NCI-H1048 (cell line): ENCODE data around the gene CDH4.

Experiments used
- DNase-seq: peaks from one replicate; lab custom pipeline; 2025; lab: John Stamatoyannopoulos, UW

Gene CDH4

GRCh38 chr20:61655591-61655990, 403.5 kb downstream of the CDH4 start:
- DNase-seq = no peak

GRCh38 chr20:61656198-61656597, 404.1 kb downstream of the CDH4 start:
- DNase-seq = no peak

DNA sequence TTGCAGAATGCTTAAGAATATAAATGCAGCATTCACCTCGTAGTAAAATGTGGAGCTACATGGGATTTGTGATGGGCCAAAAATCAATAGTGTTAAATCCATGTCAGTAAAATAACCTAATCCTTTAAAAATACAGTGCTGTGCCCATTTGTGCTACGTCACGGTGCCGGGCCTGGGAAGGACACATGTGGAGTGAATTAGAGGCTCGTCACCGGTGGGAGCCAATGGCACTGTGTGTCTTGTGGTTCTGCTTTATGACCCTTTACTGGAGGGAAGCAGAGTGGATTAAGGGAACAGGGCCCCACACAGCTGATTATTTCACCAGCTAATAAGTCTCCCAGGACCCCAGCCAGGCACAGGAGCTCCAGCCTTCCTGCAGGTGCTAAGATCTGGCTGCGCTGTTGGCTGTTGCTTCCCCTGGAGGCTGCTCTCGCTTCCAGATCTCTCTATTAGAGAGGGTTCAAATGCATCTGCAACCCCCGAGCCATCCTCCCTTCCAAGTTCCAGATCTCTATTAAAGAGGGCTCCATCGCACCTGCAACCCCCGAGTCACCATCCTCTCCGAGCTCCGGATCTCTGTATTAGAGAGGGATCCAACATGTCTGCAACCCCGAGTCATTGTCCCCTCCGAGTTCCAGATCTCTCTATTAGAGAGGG, 405.8 kb downstream of the CDH4 start:
- no peak for DNase-seq

GRCh38 chr20:61658563-61658962, 406.5 kb downstream of the CDH4 start:
- DNase-seq = no peak

DNA sequence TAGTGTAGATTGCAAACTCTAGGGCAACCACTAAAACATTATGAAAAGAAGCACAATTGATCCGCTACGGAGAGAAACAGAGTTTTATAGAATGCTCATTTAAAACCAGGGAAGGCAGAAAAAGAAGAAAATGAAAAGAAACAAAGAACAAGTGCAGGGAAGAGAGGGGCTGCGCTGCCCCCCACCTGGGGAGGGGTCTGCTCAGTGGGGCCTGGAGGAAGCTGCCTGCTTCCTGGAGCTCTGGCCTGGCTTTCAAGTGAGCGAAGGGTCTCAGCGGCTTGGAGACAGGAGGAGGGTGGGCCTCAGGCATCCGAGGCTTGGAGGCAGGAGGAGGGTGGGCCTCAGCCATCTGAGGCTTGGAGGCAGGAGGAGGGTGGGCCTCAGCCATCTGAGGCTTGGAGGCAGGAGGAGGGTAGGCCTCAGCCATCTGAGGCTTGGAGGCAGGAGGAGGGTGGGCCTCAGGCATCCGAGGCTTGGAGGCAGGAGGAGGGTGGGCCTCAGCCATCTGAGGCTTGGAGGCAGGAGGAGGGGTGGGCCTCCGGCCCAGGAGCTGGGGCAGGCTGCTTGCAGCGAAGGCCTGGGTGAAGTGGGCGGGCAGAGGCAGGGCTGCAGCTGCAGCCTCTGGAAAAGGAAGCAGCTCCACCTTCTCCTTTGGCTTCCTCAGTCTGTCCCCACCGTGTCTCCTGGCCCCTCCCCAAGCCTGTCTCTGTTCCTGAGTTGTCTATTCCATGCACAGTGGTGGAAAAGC, 407.4 kb downstream of the CDH4 start:
- DNase-seq = no peak

DNA sequence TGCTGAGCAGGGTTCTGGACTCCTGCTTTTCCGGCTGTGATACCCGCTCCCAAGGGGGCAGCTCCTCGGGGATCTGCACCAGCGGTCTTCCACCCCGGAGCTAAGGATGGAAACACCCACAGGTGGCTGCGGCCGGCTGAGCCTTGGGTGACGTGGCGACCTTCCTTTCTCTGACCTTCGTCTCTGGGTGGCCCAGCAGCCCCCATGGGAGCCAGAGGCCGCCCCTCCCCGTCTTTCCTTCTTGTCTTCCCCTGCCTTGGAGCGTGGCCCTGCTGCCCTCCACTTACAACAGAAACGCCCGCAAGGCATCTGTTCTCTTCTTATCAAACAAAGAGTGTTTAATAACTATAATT, 407.9 kb downstream of the CDH4 start:
- no peak for DNase-seq

- no peak for DNase-seq
Measured at GRCh38 chr20:61660559-61660958, 408.5 kb downstream of the CDH4 start.

DNA sequence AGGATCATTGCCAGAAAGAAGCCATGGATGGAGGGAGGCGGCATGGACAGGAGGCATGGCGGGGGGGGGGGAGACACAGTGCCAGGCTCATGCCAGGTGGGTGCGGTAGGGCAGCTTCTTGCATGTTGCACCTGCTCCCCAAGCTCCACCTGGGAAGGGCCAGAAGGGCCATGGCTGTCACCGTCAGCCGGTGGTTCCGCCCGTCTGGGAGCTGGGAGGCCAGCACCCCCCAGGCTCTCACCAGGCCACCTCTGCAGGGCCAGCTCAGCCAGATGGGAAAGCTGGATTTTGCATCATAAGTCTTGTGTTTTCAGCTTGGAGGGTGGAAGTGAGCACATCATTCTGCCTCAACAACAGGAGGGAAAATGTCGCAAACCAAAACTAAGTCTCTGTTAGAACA, 409.0 kb downstream of the CDH4 start:
- DNase-seq = no peak

DNA sequence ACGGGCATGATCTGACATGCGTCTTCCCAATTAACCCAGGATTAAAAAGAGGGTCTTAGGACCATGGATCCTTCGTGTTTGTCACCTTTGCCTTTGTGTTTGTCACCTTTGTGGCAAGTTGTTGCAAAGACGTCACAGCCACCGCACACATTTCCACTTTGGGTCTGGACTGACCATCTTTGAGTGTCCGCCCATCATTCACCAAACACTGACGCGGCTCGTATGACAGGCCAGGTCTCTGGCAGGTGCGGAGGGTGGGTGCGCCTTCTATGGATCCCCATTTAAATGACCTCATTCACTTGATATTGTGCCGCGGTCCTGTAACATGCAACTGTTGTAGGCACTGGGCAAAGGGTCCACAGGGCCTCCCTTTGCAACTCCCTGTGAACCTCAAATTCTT, 409.5 kb downstream of the CDH4 start:
- DNase-seq = no peak

GRCh38 chr20:61662226-61662967, 410.3 kb downstream of the CDH4 start:
- DNase-seq = no peak

- DNase-seq = no peak
Measured at GRCh38 chr20:61662968-61663331, 410.9 kb downstream of the CDH4 start.

DNA sequence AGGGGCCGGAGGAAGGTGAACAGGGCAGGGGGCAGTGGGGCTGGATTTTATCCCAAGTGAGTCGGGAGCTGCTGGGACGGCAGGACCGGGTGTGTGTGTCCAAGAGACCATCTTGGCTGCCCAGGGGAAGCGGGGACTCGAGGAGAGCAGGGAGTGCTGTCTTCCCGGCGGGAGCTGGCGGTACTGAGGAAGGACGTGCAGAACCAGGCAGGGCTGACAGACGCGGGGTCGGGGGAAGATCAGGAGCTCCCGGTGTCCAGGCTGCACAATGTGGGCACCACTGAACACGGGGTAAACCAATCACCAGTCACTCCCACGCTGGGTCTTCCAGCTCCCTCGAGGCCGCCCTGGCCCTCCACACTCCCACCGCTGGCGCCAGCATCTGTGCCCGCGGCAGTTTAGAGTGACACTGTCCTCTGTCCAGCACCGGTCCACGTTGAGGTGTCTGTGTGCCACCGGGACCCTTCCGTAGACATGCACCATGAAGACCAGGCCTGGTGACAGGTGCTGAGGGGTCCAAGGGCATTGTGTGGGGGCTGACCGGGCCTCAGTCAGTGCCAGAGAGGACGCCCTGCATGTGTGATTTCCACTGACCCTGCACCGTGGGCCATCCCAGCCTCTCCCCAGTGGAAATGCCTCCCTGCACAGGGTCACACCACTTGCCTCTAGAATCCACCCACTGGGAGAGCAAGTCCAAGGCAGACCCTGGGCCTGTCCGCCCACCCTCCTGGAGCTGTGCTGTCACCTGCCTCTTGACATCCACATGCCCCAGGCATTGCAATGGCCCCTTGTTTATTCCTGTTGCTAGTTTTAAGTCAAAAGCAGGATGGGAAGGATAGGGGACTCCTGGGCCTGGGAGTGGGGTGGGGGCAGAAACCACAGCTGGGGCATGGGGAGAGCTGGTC, 411.7 kb downstream of the CDH4 start:
- DNase-seq = no peak

- DNase-seq = no peak
Measured at GRCh38 chr20:61664556-61665320, 412.7 kb downstream of the CDH4 start.

DNA sequence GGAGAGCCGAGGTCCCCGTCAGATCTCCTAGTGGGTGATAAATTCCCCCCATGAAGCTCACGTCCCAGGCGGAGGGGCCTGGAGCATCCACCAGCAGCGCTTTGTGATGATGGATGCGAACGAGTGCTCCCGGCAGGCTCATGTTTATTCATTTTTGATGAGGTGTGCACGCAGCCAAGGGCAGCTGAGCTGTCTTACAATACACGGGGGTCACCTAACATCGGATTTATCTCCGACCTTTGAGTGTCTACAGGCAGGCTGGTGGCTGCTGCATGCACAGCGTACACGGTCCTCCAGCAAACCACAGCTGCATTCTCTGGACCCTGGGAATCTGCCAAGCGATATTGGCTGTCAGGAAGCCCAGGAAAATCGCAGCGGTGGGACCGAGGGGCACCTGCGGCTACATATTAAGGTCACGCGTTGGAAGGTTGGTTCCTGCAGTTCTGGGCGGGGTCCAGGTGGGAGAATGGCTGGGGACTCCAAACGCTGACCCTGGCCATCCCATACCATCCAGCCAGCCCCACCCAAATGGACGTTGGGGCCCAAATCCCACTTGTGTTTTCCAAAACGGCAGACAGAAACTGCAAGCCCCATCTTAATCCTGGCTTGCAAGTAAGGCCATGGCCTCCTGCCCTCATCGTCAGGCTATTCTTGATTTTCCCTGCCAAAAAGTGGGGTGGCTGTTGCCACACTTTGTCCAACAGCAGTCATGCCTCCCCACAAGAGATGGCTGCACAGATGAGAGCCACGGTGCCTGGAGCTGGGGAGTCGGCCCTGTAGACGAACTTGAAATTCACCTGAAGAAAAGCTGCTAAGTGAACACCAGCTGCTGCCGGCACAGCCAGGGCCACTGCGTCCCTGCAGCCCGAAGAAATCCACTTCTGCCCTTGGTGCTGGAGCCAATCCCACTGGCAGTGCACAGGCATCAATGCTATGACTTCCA, 413.7 kb downstream of the CDH4 start:
- no peak for DNase-seq

GRCh38 chr20:61666471-61666832, 414.4 kb downstream of the CDH4 start:
- no peak for DNase-seq

DNA sequence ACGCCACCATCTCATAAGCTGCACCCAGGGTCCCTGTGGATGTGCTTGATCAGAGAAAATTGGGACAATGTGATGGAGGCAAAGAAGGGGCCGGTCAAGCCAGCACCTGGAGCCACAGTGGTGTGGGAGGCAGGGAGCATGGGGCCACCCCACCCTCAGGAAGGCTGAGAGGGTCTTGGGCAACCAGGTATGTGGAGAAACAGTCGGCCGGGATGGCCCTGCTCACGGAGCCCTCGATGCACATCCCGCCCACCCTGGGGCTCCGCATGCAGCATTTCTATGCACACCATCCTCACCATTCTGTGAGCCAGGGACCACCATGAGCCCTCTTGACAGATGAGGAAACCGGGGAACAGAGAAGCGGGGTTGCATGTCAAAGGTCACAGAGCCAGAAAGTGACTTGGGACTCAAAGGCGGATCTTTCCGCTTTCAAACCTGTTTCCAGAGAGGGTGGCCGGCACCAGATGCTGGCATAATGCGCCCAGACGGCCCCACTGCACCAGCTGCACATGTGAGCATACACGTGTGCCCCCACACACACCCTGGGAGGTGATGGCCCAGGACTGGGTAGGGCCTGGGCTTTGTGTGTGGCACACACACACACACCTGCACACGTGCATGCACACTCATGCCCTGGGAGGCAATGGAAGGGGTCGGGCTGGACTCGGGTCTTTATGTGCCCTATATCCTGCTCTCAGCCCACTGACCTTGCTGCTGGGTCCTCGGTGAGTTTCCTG, 415.2 kb downstream of the CDH4 start:
- DNase-seq = no peak

GRCh38 chr20:61668065-61668650, 416.1 kb downstream of the CDH4 start:
- DNase-seq = no peak

GRCh38 chr20:61668771-61669503, 416.9 kb downstream of the CDH4 start:
- DNase-seq = no peak

- no peak for DNase-seq
Measured at GRCh38 chr20:61670274-61670673, 418.2 kb downstream of the CDH4 start.
